ENCODE measurements around the gene EMC10. TPM values are rescaled to one million over a fixed set of nuclear protein-coding genes. Genes with fewer than 3 reads are reported as not detected.

The EMC10 gene
- total RNA-seq, 1 donor from 2014 or later = 78.0 TPM

- DNase-seq (ENCODE audit: missing footprints) (no peak), ATAC-seq (no peak)
- intact Hi-C loops (cut with DNase I) = no loop called here
These were observed 26.9 kb upstream of the EMC10 start for GRCh38 chr19:50449236-50449899.

GRCh38 chr19:50450369-50451222 lies 25.7 kb upstream of the EMC10 start:
- intact Hi-C loops (cut with DNase I) = no loop called here

GRCh38 chr19:50451223-50451534 lies 25.1 kb upstream of the EMC10 start:
- intact Hi-C loops (cut with DNase I) = no loop called here
- no peak for DNase-seq (ENCODE audit: missing footprints)
- ATAC-seq = no peak

More at GRCh38 chr19:50450369-50451222, 25.7 kb upstream of the EMC10 start:
- no peak for DNase-seq (ENCODE audit: missing footprints)
- ATAC-seq = no peak

- ATAC-seq = no peak
- intact Hi-C loops (cut with DNase I) = no loop called here
- DNase-seq (ENCODE audit: missing footprints) = no peak
These were observed 23.1 kb upstream of the EMC10 start for GRCh38 chr19:50453243-50453642.

- DNase-seq (ENCODE audit: missing footprints) (no peak), ATAC-seq (no peak)
- intact Hi-C loops (cut with DNase I) = no loop called here
These were observed 20.3 kb upstream of the EMC10 start for GRCh38 chr19:50455992-50456391.

- DNase-seq (ENCODE audit: missing footprints) = no peak
- no peak for ATAC-seq
- intact Hi-C loops (cut with DNase I) = no loop called here
These were observed 19.0 kb upstream of the EMC10 start for GRCh38 chr19:50457300-50457699.

- intact Hi-C loops (cut with DNase I) = no loop called here
- no peak for ATAC-seq
- no peak for DNase-seq (ENCODE audit: missing footprints)
These were observed 17.8 kb upstream of the EMC10 start for GRCh38 chr19:50458396-50459066.

- ATAC-seq (no peak), DNase-seq (ENCODE audit: missing footprints) (no peak)
- intact Hi-C loops (cut with DNase I) = no loop called here
These were observed 17.2 kb upstream of the EMC10 start for GRCh38 chr19:50459067-50459456.

GRCh38 chr19:50459638-50460037 lies 16.7 kb upstream of the EMC10 start:
- no peak for ATAC-seq
- DNase-seq (ENCODE audit: missing footprints) = no peak
- intact Hi-C loops (cut with DNase I) = no loop called here

GRCh38 chr19:50460161-50460765 lies 16.0 kb upstream of the EMC10 start:
- no peak for DNase-seq (ENCODE audit: missing footprints)
- intact Hi-C loops (cut with DNase I) = no loop called here
- ATAC-seq = no peak

GRCh38 chr19:50461066-50461875 lies 15.0 kb upstream of the EMC10 start:
- intact Hi-C loops (cut with DNase I) = loop anchor here (1.0 kb wide), 2 partner anchors 93 to 104 kb away; no protein-coding TSS in a partner anchor
- no peak for DNase-seq (ENCODE audit: missing footprints)
- ATAC-seq = peak; percentile 80

GRCh38 chr19:50462970-50463369 lies 13.3 kb upstream of the EMC10 start:
- ATAC-seq (no peak), DNase-seq (ENCODE audit: missing footprints) (no peak)
- intact Hi-C loops (cut with DNase I) = no loop called here

GRCh38 chr19:50464348-50464747 lies 12.0 kb upstream of the EMC10 start:
- no peak for DNase-seq (ENCODE audit: missing footprints)
- no peak for ATAC-seq
- intact Hi-C loops (cut with DNase I) = no loop called here

- intact Hi-C loops (cut with DNase I) = no loop called here
- ATAC-seq (no peak), DNase-seq (ENCODE audit: missing footprints) (no peak)
These were observed 11.3 kb upstream of the EMC10 start for GRCh38 chr19:50465000-50465399.

- intact Hi-C loops (cut with DNase I) = no loop called here
- DNase-seq (ENCODE audit: missing footprints) = no peak
- ATAC-seq = no peak
These were observed 10.2 kb upstream of the EMC10 start for GRCh38 chr19:50465986-50466705.

GRCh38 chr19:50466706-50467039 lies 9.6 kb upstream of the EMC10 start:
- no peak for DNase-seq (ENCODE audit: missing footprints)
- intact Hi-C loops (cut with DNase I) = no loop called here
- no peak for ATAC-seq

GRCh38 chr19:50467566-50467965 lies 8.7 kb upstream of the EMC10 start:
- ATAC-seq = no peak
- intact Hi-C loops (cut with DNase I) = no loop called here

GRCh38 chr19:50468818-50469217 lies 7.5 kb upstream of the EMC10 start:
- ATAC-seq (no peak), DNase-seq (ENCODE audit: missing footprints) (no peak)
- intact Hi-C loops (cut with DNase I) = no loop called here

More at GRCh38 chr19:50467566-50467965, 8.7 kb upstream of the EMC10 start:
- no peak for DNase-seq (ENCODE audit: missing footprints)
